Measurements from ENCODE around the gene ASIC4. TPM values are rescaled to one million over a fixed set of nuclear protein-coding genes. Genes with fewer than 3 reads are reported as not detected.

Gene ASIC4
- total and polyA plus RNA-seq, 12 donors, result 0.15 to 16.3 (median 1.1) TPM; not detected in 4

DNA sequence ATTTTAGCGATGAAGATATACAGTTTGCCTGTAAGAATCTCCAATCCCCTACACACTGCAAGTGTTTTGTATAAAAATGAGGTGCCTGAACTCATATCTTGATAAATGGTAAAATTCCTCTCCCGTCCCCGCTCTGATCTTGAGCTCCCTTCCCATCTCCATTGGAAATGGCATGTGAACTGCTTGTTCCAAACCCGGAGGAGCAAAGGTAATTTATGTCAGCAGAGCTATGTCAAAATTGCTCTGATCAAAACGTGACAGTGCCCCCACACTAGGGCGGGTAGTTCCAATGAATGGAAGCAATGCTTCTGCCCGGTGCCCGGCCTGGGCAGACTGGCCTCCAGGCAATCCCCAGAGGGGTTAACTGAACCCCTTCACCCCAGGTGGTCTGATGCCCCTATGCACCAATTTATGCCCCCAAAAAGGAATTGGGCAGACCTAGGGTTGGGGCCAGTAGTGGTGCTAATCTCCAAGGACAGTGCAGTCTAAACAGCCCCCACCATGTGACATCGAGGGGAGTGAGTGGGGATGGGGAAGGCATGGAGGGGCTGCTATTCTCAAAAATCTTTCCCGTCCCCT lies 19.2 kb upstream of the ASIC4 start:
- H3K4me3 ChIP-seq, result no peak overlapping the region
- no peaks in the 10 kb centered on the region for H3K36me3 ChIP-seq (replicated peaks in 1 of 2)
- H3K9me3 ChIP-seq (replicated peaks in 1 of 3), result no peaks in the 10 kb centered on the region
- H3K27me3 ChIP-seq, result peaks cover 12% of the 10 kb centered on the region
- no peak for TF ChIP-seq POLR2A (IDR thresholded peaks at IDR 0.05)
- TF ChIP-seq, protein P1, sequence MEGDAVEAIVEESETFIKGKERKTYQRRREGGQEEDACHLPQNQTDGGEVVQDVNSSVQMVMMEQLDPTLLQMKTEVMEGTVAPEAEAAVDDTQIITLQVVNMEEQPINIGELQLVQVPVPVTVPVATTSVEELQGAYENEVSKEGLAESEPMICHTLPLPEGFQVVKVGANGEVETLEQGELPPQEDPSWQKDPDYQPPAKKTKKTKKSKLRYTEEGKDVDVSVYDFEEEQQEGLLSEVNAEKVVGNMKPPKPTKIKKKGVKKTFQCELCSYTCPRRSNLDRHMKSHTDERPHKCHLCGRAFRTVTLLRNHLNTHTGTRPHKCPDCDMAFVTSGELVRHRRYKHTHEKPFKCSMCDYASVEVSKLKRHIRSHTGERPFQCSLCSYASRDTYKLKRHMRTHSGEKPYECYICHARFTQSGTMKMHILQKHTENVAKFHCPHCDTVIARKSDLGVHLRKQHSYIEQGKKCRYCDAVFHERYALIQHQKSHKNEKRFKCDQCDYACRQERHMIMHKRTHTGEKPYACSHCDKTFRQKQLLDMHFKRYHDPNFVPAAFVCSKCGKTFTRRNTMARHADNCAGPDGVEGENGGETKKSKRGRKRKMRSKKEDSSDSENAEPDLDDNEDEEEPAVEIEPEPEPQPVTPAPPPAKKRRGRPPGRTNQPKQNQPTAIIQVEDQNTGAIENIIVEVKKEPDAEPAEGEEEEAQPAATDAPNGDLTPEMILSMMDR (IDR thresholded peaks at IDR 0.05), result no peak
- WGBS, 4 donors, result 20 to 24% (median 23%) methylated on average over 10 of the region's 10 CpGs
- H3K27ac ChIP-seq, result no peak overlapping the region
- DNase-seq, result no peak
- H3K4me1 ChIP-seq (replicated peaks in 1 of 2), result peaks cover 6 to 26% of the 10 kb centered on the region in 2 donors
- intact Hi-C loops (cut with DNase I), result loop anchor here in 1 of 2 donors (5.0 kb wide), 1 partner anchor 32 kb away; no protein-coding TSS in a partner anchor

DNA sequence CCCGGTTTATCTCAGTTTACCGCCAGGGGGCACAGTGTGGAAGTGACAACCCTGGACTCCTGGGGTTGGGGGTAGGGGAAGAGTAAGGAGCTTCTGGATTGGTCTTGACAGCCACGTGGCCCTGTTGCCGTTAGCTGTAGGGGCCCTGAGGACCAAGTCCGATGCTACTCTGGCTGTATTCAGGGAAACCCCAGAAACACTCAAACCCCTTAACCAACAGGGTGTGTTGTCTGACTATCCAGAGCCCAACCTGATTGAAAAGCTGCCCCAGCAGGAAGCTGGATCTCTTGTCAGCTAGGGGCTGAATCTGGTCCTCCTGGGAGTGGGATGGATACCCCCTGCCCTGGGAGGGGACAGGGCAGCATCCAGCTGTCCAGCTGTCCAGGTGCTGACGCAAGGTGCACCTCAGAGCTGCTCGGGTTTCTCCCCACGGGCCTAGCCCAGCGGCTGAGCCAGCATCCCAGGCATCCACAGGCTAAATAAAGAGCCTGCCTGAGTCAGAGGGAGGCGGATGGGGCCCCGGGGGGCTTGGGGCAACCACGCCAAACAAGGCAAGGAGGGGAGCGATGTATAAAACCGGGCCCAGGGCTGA lies 18.7 kb upstream of the ASIC4 start:
- Histone ChIP-seq H3K27me3 (peaks cover 12% of the 10 kb centered on the region), H3K36me3 (replicated peaks in 1 of 2) (no peaks in the 10 kb centered on the region), H3K27ac (no peak overlapping the region), H3K9me3 (replicated peaks in 1 of 3) (no peaks in the 10 kb centered on the region), H3K4me1 (replicated peaks in 1 of 2) (peaks cover 6 to 30% of the 10 kb centered on the region in 2 donors), H3K4me3 (no peak overlapping the region)
- intact Hi-C loops (cut with DNase I), result no loop called here
- no peak for TF ChIP-seq POLR2A (IDR thresholded peaks at IDR 0.05)
- TF ChIP-seq, protein P1 (IDR thresholded peaks at IDR 0.05), result peak; percentile 41 to 72 (median 56)
- WGBS, 4 donors, result 0 to 26% (median 19%) methylated on average over 3 to 14 of the region's 14 CpGs
- DNase-seq, result peak; percentile 50 to 82 (median 61)

DNA sequence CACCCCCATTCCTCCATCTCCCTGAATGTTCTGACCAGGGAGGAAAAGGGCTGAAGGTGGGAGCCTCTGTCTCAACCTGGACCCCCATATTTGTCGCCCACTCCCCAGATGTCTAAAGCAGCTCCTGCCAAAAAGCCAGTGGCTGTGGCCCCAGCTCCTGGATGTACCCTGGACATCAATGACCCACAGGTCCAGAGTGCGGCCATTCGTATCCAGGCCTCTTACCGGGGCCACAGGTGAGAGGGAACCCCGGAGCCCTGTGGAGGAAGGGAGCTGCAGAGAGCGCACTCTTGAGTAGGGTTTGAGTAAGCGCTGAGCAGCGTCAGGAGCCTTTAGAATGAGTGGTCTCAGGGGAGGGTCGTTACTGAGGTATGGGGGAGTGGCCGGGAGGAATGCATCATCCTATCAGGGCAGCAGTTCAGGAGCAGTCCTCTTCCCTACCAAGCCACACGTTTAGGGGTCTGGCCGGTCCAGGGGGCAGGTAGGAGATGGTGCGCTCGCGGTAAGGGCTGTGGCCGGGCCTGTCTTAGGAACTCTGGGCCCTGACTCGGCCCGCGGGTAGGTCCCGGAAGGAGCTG lies 17.9 kb upstream of the ASIC4 start:
- no peak overlapping the region for H3K4me3 ChIP-seq
- 32 to 69% (median 41%) methylated on average over 9 to 19 of the region's 20 CpGs for WGBS, 4 donors
- H3K9me3 ChIP-seq (replicated peaks in 1 of 3), result no peaks in the 10 kb centered on the region
- no peak for DNase-seq
- TF ChIP-seq POLR2A (IDR thresholded peaks at IDR 0.05), result no peak
- TF ChIP-seq, protein P1 (IDR thresholded peaks at IDR 0.05), result no peak
- H3K36me3 ChIP-seq (replicated peaks in 1 of 2), result no peaks in the 10 kb centered on the region
- peaks cover 6 to 30% of the 10 kb centered on the region in 2 donors for H3K4me1 ChIP-seq (replicated peaks in 1 of 2)
- intact Hi-C loops (cut with DNase I), result no loop called here
- peaks cover 12% of the 10 kb centered on the region for H3K27me3 ChIP-seq
- H3K27ac ChIP-seq, result no peak overlapping the region

DNA sequence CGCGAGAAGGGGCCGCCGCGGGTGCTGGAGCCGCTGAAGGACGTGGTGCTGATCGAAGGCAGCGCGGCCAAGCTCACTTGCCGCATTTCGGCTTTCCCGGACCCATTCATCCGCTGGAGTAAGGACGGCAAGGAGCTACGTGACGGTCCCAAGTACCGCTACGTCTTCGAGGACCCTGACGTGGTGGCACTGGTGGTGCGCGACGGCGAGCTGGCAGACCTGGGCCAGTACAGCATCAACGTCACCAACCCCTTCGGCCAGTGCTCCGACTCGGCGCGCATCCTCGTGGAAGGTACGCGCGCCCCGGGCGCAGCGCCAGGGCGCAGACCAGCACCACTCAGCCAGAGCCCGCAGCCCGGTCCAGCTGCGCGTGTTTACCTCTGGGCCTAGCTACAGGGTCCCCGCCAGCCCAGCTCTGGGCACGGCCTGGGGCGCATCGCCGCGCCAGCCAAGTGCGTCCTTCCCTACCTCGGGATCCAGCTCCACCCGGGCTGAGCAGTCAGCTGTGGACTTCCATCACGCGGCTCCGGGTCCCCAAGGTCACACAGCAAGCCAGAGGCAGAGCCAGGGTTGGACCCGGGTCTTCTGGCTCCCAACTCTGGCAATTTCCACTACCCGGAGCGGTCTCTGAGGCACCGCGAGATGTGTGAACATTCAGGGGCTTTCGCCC lies 17.3 kb upstream of the ASIC4 start:
- Histone ChIP-seq H3K4me1 (replicated peaks in 1 of 2) (peaks cover 6 to 30% of the 10 kb centered on the region in 2 donors), H3K4me3 (peak overlapping the region in 1 of 4 donors; percentile 92), H3K9me3 (replicated peaks in 1 of 3) (no peaks in the 10 kb centered on the region), H3K27me3 (peaks cover 12% of the 10 kb centered on the region), H3K36me3 (replicated peaks in 1 of 2) (no peaks in the 10 kb centered on the region), H3K27ac (no peak overlapping the region)
- intact Hi-C loops (cut with DNase I), result no loop called here
- TF ChIP-seq POLR2A (IDR thresholded peaks at IDR 0.05), result no peak
- TF ChIP-seq, protein P1 (IDR thresholded peaks at IDR 0.05), result no peak
- WGBS, 4 donors, result 13 to 38% (median 17%) methylated on average over 6 to 61 of the region's 61 CpGs
- DNase-seq, result peak in 5 of 7 donors; percentile 28 to 62 (median 43)

All from adrenal gland (tissue), 12 donors.